Measurements from ENCODE around the gene ZSWIM9.

Gene ZSWIM9

DNA sequence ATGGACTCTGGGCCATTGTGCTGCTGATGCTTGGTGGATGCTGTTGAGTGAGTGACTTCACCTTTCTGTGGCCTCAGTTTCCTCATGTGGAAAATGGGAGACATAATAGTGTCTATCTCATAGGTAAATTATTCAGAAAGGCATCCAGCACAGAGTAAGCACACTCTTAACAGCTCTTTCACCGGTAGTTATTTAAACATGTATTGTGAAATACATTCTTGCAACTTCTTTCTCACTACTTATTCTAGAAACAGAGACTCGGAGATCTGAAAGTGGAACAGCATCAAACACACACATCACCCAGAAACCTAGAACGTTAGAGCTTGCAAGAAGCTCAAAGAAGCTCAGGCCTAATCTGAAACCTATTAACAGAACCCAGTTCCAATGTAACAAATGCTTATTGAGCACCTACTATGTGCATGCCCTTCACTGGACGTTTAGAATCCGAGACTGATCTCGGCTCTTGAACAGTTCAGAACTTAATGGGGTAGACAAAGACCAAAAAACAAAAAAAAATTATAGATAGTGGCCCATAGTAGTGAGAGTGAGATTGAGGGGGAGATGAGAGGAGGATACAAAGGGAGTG lies 4.1 kb downstream of the ZSWIM9 start:
- no peak for DNase-seq (ENCODE audit: low read depth in 2 of 2)

DNA sequence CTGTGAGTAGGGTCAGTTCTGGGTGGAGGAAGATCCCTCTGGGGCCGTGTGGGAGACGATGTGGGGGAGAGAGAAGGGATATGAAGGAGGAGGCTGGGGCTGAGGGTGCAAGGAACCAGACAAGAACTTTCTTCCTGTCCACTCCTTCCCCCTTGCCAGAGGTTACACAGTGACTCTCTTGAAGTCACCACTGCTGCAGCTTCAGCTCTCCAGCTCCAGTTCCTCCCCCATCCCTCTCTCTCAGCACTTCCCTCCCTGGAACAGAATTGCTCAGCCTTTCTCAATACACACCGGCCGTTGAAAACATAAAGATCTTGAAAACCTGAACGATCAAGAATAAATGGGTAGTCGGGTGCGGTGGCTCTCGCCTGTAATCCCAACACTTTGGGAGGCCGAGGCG lies 5.1 kb downstream of the ZSWIM9 start:
- no peak for DNase-seq (ENCODE audit: low read depth in 2 of 2)

DNA sequence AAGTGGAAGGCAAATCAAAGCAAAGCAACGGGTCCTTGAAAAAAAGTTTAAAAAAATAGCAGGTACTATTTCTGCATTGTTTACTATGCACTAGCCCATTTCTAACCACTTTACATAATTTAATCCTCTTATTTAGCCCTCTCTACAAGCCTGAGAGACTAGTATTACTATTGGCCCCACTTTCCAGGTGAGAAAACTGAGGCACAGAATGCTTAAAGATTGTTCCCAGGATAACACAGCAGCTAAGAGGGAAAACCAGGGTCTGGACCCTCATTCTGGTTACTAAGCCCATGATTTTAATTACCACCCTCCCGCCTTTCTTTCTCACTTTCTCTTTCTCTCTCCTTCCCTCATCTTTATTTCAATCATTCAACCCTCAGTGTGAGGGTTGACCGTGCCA lies 5.7 kb downstream of the ZSWIM9 start:
- DNase-seq (ENCODE audit: low read depth in 2 of 2), result no peak

DNA sequence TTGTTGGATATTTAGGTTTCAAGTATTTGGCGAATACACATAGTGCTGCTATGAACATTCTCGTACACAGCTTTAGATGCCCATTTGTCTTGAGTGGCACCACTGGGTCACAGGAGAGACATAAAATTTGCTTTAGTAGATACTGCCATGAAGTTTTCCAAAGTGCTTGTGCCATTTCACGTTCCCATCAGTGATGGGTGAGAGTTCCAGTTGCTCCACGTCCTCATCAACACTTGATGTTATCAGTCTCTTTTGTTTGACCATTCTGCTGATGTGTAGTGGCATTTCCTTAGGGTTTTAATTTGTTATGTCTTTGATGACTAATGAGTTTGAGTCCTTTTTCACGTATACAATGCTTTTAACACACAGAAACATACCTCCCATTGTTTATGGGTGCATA lies 11.0 kb downstream of the ZSWIM9 start:
- DNase-seq (ENCODE audit: low read depth in 2 of 2), result no peak

DNA sequence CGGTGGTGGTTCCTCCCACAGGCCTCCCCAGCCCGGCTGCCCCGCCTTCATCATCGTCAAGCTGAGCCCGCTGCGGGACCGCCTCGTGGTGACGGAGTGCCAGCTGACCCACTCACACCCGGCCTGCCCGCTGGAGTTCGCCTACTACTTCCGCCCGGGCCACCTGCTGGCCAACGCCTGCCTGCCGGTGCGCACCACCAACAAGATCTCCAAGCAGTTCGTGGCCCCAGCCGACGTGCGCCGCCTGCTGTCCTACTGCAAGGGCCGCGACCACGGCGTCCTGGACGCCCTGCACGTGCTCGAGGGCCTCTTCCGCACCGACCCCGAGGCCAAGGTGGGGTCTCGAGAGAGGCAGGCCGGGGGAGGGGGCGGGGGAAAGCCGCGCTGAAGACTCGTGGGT lies 12.0 kb downstream of the ZSWIM9 start:
- no peak for DNase-seq (ENCODE audit: low read depth in 2 of 2)

DNA sequence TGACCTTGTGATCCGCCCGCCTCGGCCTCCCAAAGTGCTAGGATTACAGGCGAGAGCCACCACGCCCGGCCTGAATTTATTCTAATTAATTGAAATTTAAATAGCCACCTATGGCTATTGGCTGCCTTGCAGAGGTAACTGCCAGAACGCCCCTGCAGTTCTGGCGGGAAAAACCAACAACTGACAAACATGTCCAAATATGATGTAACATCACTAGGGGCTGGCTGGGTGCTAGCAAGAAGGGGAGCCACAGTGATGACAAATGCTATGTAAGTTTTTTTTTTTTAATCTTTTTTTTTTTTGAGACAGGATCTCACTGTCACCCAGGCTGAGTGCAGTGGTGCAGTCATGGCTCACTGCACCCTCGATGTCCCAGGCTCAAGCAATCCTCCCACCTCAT lies 12.9 kb downstream of the ZSWIM9 start:
- DNase-seq (ENCODE audit: low read depth in 2 of 2), result no peak

DNA sequence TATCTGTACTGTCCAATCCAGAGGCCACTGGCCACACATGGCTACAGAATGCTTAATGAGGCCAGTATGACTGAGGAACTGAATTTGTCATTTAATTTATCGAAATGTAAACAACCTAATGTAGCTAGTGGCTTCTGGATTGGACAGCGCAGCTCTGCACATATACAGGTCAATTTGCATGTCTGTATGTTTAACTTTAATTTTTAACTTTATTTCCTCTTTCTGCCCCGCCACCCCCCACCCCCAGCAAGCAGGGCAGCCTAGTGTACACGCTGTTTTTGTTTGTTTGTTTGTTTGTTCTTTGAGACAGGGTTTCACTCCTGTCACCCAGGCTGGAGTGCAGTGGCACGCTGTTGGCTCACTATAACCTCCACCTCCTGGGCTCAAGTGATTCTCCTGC lies 15.5 kb downstream of the ZSWIM9 start:
- no peak for DNase-seq (ENCODE audit: low read depth in 2 of 2)

DNA sequence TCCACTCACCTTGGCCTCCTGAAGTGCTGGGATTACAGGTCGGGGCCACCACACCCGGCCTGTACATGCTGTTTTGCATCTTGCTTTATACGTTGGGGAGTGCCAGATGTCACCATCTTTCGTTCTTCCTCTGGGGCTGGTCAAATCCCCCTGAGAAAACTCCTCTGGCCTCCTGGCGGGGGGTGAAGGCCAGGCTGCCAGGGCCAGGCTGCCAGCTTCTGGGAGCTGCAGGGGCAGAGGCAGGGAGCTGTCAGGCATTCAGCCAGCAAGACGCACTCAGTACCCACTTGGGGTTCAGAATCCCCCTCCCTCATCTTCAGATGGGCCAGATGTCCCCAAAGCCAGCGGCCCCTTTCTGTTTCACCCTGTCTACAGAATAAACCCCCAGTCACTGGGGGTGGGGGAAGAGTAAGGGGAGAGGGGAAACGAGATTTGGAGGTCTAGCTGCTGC lies 16.1 kb downstream of the ZSWIM9 start:
- DNase-seq (ENCODE audit: low read depth in 2 of 2), result no peak

DNA sequence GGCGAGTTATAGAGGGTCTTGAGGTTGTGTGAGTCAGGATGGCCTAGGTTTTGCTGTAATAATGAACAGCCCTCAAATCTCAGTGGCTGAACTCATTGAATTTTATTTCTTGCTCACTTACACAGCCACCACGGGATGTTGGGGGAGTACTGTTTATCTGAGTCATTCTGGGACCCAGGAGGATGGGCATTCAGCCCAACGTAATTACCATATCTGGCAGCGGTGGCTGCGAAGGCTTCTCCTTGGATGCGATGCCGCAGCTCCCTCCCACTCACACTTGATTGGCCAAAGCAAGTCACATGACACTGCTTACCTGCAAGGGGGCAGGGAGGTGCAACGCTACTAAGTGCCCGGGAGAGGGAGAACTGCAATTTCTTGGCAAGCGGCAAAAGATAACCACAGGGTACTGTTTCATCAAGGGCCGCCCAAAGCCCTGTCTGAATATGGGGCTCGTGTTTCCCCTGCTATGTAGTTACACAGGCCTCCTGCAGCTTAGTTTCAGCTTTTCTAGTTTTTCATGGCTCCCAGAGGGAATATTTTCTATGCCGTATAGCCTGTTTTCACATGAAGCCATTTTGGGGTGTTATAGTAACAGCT lies 19.9 kb downstream of the ZSWIM9 start:
- peak; percentile 28 to 60 for DNase-seq (ENCODE audit: low read depth in 2 of 2)

DNA sequence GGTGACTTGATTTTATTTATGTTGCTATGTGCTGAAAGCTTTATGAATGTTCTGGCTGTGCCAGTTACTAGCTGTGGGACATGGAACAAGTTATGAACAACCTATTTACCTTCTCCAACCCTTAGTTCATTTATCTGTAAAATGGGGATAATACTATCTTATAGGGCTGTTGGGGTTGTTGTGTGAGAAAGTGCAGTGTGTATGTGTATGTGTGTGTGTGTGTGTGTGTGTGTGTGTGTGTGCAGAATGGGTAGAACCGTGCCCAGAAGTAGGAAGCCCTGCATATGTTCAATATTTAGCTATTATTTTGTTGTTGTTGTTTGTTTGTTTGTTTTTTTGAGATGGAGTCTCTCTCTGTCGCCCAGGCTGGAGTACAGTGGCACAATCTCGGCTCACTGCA lies 20.4 kb downstream of the ZSWIM9 start:
- DNase-seq (ENCODE audit: low read depth in 2 of 2), result no peak

DNA sequence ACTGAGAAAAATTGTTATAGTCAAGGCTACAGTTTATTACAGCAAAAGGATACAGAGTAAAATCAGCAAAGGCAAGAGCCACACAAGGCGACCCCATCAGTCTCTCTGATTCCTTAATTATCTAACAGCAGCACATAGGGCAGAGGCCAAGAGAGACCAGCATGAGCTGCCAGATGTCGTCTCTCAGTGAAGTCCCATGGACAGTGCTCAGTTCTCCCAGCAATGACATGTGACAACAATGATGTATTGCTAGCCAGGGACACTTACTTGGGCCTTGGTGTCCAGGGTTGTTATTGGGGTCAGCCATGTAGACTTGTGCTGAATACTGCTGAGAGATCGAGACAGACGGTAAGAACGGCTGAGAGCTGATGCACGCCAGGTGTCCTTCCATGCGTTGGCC lies 22.3 kb downstream of the ZSWIM9 start:
- no peak for DNase-seq (ENCODE audit: low read depth in 2 of 2)

DNA sequence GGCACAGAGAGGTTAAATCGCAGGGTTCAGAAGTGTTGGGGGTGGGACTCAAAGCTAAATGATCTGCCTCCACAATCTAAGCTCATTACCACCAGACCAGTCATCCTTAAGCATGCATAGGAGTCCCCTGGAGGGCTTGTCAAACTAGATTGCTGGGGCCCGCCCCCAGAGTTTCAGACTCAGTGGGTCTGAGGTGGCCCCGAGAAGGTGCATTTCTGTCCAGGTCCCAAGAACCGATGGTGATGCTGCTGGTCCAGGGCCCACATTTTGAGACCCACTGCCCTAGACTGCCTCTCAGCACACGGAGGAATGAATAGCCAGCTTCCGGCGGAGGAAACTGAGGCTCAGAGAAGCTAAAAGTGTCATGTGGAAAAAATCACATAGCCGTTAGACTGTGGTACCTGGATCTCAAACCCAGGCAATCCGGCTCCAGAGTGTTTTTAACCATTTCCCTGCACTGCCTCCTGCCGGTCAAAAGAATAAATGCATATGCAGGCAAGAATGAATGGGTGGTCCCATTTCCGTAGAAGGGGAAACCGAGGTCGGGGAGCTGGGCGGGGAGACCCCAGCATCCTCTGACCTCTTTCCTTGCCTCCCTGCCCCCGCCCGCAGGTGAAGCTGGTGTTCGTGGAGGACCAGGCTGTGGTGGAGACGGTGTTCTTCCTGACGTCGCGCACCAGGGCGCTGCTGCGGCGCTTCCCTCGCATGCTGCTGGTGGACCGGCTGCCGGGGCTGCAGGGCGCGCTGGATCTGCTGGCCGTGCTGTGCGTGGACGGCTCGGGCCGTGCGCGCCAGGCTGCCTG lies 23.8 kb downstream of the ZSWIM9 start:
- DNase-seq (ENCODE audit: low read depth in 2 of 2), result no peak

DNA sequence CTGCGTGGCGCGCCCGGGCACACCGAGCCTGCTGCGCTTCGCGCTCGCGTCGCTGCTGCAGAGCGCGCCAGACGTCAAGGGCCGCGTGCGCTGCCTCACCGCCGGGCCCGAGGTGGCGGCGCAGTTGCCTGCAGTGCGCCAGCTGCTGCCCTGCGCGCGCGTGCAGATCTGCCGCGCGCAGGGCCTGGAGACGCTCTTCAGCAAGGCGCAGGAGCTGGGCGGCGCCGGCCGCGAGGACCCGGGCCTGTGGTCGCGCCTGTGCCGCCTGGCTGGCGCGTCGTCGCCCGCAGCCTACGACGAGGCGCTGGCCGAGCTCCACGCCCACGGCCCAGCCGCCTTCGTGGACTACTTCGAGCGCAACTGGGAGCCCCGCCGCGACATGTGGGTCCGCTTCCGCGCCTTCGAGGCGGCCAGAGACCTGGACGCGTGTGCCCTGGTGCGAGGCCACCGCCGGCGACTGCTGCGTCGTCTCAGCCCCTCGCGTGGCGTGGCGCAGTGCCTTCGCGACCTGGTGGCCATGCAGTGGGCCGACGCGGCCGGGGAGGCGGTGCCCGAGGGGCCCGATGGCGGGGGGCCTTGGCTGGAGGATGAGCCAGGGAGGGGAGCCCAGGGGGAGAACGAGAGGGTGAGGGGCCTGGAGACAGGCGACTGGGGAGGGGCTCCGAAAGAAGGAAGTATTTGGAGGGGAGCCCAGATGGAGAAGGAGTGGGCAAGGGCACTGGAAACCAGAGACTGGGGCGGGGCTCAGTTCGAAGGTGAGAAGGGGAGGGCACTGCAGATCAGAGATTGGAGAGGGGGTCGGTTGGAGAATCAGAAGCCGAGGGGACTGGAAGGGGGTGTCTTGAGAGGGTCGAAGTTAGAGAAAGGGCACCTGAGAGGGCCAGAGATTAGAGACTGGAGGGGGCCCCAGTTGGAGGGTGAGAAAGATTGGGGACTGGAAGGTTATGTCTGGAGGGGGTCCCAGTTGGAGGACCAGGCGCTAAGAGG lies 24.7 kb downstream of the ZSWIM9 start:
- no peak for DNase-seq (ENCODE audit: low read depth in 2 of 2)

DNA sequence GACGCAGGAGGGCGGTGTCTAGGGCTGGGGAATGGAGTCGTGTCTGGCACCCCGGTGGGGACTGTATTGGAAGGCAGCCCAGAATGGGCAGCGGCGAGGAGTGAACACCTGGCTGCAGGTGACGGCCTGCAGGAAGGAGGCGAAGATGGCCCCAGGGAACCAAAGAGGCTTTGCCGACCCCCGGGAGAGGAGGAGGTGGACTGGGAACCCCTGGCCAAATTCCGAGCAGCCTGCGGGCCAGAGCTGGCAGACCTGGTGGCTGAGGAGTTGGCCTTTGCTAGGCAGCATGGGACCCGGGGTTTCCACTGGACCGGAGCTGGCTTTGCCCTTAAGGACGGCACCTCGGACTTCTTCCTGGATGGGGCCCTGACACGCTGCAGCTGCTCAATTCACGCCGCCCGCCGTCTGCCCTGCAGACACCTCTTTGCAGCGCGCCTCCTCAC lies 25.9 kb downstream of the ZSWIM9 start:
- no peak for DNase-seq (ENCODE audit: low read depth in 2 of 2)

DNA sequence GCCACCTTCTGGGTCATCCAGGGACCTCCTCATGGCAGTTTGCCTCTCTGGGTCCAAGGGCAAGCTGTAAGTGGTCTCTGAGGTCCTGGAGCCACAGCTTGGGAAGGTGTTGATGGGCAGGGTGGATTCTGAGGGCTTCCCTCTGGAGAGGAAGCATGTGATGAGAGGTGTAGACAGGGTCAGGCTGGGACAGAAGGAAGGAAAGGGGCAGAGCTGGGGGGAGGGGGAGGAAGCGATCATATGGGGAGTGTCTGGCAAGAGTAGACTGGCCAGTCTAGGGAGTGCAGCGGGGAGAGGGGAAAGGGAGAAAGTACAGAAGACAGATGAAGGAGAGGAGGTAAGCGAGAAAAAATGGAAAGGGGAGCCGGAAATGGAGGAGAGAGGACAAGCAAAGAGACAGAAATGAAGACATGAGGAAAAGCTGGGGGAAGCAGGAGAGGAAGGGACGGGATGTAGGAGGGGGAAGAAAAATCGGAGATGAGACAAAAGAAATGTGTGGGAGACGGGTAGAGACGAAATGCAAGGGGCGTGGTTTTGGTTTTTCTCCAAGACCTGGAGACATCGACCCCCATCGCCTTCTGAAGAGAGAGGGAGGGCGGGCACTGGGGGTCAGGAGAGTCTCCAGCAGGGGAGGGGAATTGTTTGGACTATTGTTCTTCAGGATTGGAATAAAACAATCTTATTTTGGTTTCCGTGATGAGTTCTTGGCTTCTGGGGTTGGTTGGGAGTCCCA lies 26.6 kb downstream of the ZSWIM9 start:
- no peak for DNase-seq (ENCODE audit: low read depth in 2 of 2)

DNA sequence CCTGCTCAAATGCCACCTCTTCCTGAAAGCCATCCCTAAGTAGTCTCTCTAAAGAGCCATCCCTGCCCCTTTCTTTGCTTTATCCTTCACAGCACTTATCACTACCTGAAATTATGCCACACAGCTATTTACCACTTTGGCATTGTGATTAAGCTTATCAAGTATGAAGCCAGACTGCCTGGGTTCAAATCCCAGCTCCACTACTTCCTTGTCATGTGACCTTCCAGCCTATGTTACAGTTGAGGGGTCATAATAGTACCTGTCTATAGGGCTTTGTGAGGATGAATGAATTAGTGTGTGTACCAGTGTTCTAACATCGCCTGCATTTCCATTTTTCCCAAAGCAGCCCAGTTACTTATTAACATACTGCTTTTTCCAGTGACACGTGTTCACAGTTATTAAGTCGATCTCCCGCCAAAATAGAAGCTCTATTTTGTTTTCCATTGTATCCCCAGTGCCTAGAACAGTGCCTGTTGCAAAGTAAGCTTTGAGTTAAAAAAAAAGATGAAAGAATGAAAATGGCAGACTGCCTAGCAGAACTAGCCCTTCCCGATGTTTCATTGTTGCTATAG lies 32.8 kb downstream of the ZSWIM9 start:
- DNase-seq (ENCODE audit: low read depth in 2 of 2), result no peak

DNA sequence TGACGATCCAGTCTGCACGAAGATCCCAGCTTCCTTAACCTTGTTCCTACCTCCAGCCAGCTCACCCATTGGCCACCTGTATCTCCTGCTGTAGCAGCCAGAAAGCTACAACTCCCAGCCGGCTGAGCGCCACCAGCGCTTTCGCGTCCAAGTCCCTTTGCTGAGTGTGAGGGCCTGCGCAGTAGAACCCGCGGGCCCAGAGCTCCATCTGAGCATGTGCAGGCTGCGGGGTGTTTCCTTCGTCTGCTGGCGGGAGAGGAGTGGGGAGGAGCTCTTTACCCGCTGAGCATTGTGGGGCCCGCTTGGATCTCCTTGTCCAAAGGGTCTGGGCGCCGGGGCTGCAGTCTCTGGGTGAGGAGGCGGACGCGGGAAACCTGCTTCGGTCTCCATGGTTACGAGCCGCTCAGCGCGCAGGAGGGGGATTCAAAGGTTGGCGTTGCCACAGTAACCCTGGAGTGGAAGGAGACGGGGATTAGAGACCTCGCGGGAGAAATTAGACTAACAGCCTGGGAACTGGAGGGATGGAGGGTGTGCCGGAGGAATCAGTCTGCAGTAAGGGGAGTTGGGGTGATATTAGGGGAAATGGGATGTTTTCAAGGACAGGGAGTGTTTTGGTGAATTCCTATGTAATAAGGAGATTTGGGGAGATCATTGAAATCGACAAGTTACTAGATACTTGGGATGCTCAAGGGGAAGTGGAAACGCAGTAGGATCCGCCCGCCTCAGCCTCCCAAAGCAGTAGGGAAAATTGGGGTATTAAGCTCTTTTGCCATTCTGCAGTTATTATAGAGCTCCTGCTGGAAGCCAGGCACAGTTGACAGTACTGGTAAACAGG lies 33.5 kb downstream of the ZSWIM9 start:
- DNase-seq (ENCODE audit: low read depth in 2 of 2), result peak; percentile 85 to 86

DNA sequence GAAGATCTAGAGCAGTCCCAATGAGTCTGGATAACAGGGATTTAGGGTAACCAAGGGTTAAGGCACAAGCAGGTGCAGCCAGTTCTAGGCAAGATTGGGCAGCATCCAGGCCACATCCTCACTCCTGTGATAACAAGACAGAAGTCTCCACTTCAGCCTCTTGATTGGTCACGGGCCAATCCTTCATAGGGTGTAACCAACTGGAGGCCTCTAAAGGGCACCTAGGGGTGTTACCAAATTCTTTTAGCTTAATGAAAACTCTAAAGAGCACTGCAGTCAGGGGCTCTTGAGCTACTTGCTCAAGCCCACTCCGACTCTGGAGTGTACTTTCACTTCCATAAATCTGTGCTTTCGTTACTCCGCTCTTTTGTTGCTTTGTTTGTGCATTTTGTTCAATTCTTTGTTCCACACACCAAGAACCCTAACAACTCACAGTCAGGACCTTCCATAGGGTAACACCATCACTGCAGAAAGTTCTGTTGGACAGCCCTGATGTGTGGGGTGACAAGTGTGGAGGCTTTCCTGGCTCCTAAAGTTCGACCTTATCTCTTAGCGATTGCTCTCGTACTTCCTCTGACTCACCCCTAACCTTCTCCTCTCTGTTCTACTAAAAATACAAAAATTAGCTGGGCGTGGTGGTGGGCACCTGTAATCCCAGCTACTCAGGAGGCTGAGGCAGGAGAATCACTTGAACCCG lies 36.1 kb downstream of the ZSWIM9 start:
- DNase-seq (ENCODE audit: low read depth in 2 of 2), result no peak

DNA sequence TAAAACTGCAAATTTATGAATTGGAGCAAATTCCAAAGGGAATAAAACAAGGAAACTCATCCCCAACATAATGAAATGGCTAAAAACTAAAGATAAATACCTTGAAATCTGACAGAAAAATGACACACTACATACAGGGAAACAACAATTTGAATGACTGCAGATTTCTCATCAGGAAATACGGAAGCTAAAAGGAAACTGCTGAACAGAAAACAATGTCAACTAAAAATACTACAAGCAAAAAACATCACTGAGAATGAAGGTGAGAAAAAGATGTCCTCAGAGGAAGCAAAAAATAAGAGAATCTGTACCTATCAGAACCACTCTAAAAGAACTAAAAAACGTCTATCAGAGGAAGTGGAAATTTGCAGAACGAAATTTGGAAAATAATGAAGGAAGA lies 39.5 kb downstream of the ZSWIM9 start:
- DNase-seq (ENCODE audit: low read depth in 2 of 2), result no peak
